ENCODE results near the gene PANX2.
A peak's percentile ranks its signal among the peaks of the same experiment; 100 is the strongest.

PANX2 gene

DNA sequence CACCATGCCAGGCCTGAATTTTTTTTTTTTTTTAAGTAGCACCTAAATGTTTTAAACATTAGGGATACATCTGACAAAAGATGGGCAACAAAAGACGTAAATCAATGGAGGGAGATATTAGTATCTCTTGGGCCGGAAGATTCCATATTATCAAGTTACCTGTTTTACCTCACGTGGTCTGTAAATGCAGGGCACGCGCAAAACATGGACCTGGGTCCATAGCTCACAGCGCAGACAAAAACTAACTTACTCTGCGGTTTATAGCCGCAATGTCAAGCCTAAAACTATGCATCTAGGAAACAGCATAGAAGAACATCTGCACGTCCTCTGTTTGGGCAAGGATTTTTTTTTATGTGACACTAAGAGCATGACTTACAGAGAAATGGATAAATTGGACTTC lies 31.5 kb upstream of the PANX2 start:
- Histone ChIP-seq H3K36me3 (ENCODE audit: insufficient read depth, low read length) (no peaks in the 10 kb centered on the region), H3K9ac (ENCODE audit: low read length) (peak overlapping the region; percentile 9; the same call in 1 of the 2 replicates), H3K9me3 (ENCODE audit: low read length) (no peaks in the 10 kb centered on the region), H4K20me1 (ENCODE audit: insufficient read depth, low read length) (no peaks in the 10 kb centered on the region), H3F3A (ENCODE audit: insufficient read depth, low read length) (0 out of 2 replicates have a peak, but pooled peaks cover 15% of the 10 kb centered on the region), H3K27ac (ENCODE audit: low read depth, low read length, poor library complexity, severe bottlenecking) (peak overlapping the region; percentile 98), H2AFZ (ENCODE audit: low read length) (no peak overlapping the region), H3K4me3 (ENCODE audit: low read depth, low read length, poor library complexity, severe bottlenecking) (peak overlapping the region; percentile 17), H3K9me2 (ENCODE audit: low read depth, low read length) (no peaks in the 10 kb centered on the region), H3K4me2 (ENCODE audit: low read length) (peak overlapping the region; percentile 49), H3K4me1 (ENCODE audit: insufficient read depth, low read length, severe bottlenecking) (peaks cover 60% of the 10 kb centered on the region), H3K79me2 (ENCODE audit: insufficient read depth, low read length) (no peaks in the 10 kb centered on the region), H3K27me3 (ENCODE audit: insufficient read depth, low read length) (no peaks in the 10 kb centered on the region)
- no peak for TF ChIP-seq EZH2 (IDR thresholded peaks at IDR 0.05; ENCODE audit: borderline replicate concordance, low read length)
- TF ChIP-seq, protein P1, sequence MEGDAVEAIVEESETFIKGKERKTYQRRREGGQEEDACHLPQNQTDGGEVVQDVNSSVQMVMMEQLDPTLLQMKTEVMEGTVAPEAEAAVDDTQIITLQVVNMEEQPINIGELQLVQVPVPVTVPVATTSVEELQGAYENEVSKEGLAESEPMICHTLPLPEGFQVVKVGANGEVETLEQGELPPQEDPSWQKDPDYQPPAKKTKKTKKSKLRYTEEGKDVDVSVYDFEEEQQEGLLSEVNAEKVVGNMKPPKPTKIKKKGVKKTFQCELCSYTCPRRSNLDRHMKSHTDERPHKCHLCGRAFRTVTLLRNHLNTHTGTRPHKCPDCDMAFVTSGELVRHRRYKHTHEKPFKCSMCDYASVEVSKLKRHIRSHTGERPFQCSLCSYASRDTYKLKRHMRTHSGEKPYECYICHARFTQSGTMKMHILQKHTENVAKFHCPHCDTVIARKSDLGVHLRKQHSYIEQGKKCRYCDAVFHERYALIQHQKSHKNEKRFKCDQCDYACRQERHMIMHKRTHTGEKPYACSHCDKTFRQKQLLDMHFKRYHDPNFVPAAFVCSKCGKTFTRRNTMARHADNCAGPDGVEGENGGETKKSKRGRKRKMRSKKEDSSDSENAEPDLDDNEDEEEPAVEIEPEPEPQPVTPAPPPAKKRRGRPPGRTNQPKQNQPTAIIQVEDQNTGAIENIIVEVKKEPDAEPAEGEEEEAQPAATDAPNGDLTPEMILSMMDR (IDR thresholded peaks at IDR 0.05; ENCODE audit: low read length) = no peak

- H3K9ac ChIP-seq (ENCODE audit: low read length) = peak overlapping the region; percentile 21; the same call in 1 of the 2 replicates
- H3F3A ChIP-seq (ENCODE audit: insufficient read depth, low read length) = 0 out of 2 replicates have a peak, but pooled peaks cover 15% of the 10 kb centered on the region
- no peaks in the 10 kb centered on the region for H3K79me2 ChIP-seq (ENCODE audit: insufficient read depth, low read length)
- peaks cover 60% of the 10 kb centered on the region for H3K4me1 ChIP-seq (ENCODE audit: insufficient read depth, low read length, severe bottlenecking)
- no peak for TF ChIP-seq EZH2 (IDR thresholded peaks at IDR 0.05; ENCODE audit: borderline replicate concordance, low read length)
- TF ChIP-seq, protein P1 (IDR thresholded peaks at IDR 0.05; ENCODE audit: low read length) = no peak
- H4K20me1 ChIP-seq (ENCODE audit: insufficient read depth, low read length) = no peaks in the 10 kb centered on the region
- peak overlapping the region; percentile 17 for H3K4me3 ChIP-seq (ENCODE audit: low read depth, low read length, poor library complexity, severe bottlenecking)
- H3K9me3 ChIP-seq (ENCODE audit: low read length) = no peaks in the 10 kb centered on the region
- no peak overlapping the region for H2AFZ ChIP-seq (ENCODE audit: low read length)
- peak overlapping the region; percentile 49 for H3K4me2 ChIP-seq (ENCODE audit: low read length)
- no peaks in the 10 kb centered on the region for H3K36me3 ChIP-seq (ENCODE audit: insufficient read depth, low read length)
- H3K27ac ChIP-seq (ENCODE audit: low read depth, low read length, poor library complexity, severe bottlenecking) = peak overlapping the region; percentile 98
- no peaks in the 10 kb centered on the region for H3K27me3 ChIP-seq (ENCODE audit: insufficient read depth, low read length)
- H3K9me2 ChIP-seq (ENCODE audit: low read depth, low read length) = no peaks in the 10 kb centered on the region
Measured at GRCh38 chr22:50139843-50140415, 30.6 kb upstream of the PANX2 start.

DNA sequence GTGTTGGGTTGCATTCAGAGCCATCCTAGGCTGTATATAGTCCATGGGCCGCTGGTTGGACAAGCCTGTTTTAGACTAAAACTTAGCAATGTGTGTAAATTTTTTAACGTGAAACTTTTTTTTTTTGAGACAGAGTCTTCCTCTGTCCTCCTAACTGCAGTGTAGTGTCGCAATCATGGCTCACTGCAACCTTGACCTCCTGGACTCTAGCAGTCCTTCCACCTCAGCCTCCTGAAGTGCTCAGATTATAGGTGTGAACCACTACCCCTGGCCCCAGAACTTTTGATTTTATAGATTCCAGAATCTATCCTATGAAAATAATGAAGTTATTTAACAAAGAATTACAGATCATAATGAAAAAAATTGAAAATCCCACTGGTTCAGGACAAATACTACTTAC lies 29.9 kb upstream of the PANX2 start:
- H3K27ac ChIP-seq (ENCODE audit: low read depth, low read length, poor library complexity, severe bottlenecking) = peak overlapping the region; percentile 98
- no peak overlapping the region for H2AFZ ChIP-seq (ENCODE audit: low read length)
- no peak for TF ChIP-seq EZH2 (IDR thresholded peaks at IDR 0.05; ENCODE audit: borderline replicate concordance, low read length)
- TF ChIP-seq, protein P1 (IDR thresholded peaks at IDR 0.05; ENCODE audit: low read length) = no peak

More for the DNA sequence above, 29.9 kb upstream of the PANX2 start:
- no peaks in the 10 kb centered on the region for H3K36me3 ChIP-seq (ENCODE audit: insufficient read depth, low read length)
- H3K4me1 ChIP-seq (ENCODE audit: insufficient read depth, low read length, severe bottlenecking) = peaks cover 60% of the 10 kb centered on the region
- 0 out of 2 replicates have a peak, but pooled peaks cover 15% of the 10 kb centered on the region for H3F3A ChIP-seq (ENCODE audit: insufficient read depth, low read length)
- H3K4me2 ChIP-seq (ENCODE audit: low read length) = peak overlapping the region; percentile 49
- H3K9me3 ChIP-seq (ENCODE audit: low read length) = no peaks in the 10 kb centered on the region
- H4K20me1 ChIP-seq (ENCODE audit: insufficient read depth, low read length) = no peaks in the 10 kb centered on the region
- H3K9me2 ChIP-seq (ENCODE audit: low read depth, low read length) = no peaks in the 10 kb centered on the region
- H3K27me3 ChIP-seq (ENCODE audit: insufficient read depth, low read length) = no peaks in the 10 kb centered on the region
- peak overlapping the region; percentile 17 for H3K4me3 ChIP-seq (ENCODE audit: low read depth, low read length, poor library complexity, severe bottlenecking)
- no peaks in the 10 kb centered on the region for H3K79me2 ChIP-seq (ENCODE audit: insufficient read depth, low read length)
- H3K9ac ChIP-seq (ENCODE audit: low read length) = peak overlapping the region; percentile 21; the same call in 1 of the 2 replicates

All from OCI-LY1 (cell line).